ENCODE data around the gene NEDD4L. TPM values are rescaled to one million over a fixed set of nuclear protein-coding genes. Genes with fewer than 3 reads are reported as not detected.

The NEDD4L gene
- total RNA-seq, 1 experiment from 2014 or later = 108 TPM

- DNase-seq (ENCODE audit: unreplicated experiment) = no peak
- BruUV-seq (replicated peaks) = no TSS peak
- peak overlapping the region; percentile 69 for H3K27ac Mint-ChIP-seq (ENCODE audit: low read depth, unreplicated experiment)
- no peaks in the 10 kb centered on the region for H3K27me3 Mint-ChIP-seq (ENCODE audit: insufficient read depth, unreplicated experiment)
- ChIA-PET CTCF (interaction anchor here (1.0 to 1.8 kb wide), 2 partner anchors 51 to 149 kb away, joined by 4 to 5 read pairs; no protein-coding TSS in a partner anchor), POLR2A (interaction anchor here (1.0 to 8.7 kb wide), 7 partner anchors 11 to 51 kb away, joined by 3 to 71 read pairs (median 4); no protein-coding TSS in a partner anchor)
- peak overlapping the region; percentile 21 for H3K4me3 Mint-ChIP-seq (ENCODE audit: unreplicated experiment)
- peaks cover 18% of the 10 kb centered on the region for H3K36me3 Mint-ChIP-seq (ENCODE audit: insufficient read depth, unreplicated experiment)
- no peaks in the 10 kb centered on the region for H3K9me3 Mint-ChIP-seq (ENCODE audit: unreplicated experiment)
- TF ChIP-seq CTCF (IDR thresholded peaks at IDR 0.05; ENCODE audit: unreplicated experiment) = no peak
- intact Hi-C loops (cut with micrococcal nuclease) = no loop called here
- peaks cover 36% of the 10 kb centered on the region for H3K4me1 Mint-ChIP-seq (ENCODE audit: insufficient read depth, unreplicated experiment)
These were observed 226.4 kb downstream of the NEDD4L start for GRCh38 chr18:58270396-58270795.

GRCh38 chr18:58271770-58272169 lies 227.7 kb downstream of the NEDD4L start:
- BruUV-seq (replicated peaks) = no TSS peak
- H3K4me1 Mint-ChIP-seq (ENCODE audit: insufficient read depth, unreplicated experiment) = peaks cover 37% of the 10 kb centered on the region
- peaks cover 18% of the 10 kb centered on the region for H3K36me3 Mint-ChIP-seq (ENCODE audit: insufficient read depth, unreplicated experiment)
- POLR2A ChIA-PET = interaction anchor here (0.7 to 8.7 kb wide), 5 partner anchors 10 to 50 kb away, joined by 3 to 71 read pairs (median 4); no protein-coding TSS in a partner anchor
- no peak for DNase-seq (ENCODE audit: unreplicated experiment)
- no peak for TF ChIP-seq CTCF (IDR thresholded peaks at IDR 0.05; ENCODE audit: unreplicated experiment)
- no peak overlapping the region for H3K4me3 Mint-ChIP-seq (ENCODE audit: unreplicated experiment)
- intact Hi-C loops (cut with micrococcal nuclease) = no loop called here
- H3K27ac Mint-ChIP-seq (ENCODE audit: low read depth, unreplicated experiment) = no peak overlapping the region
- no peaks in the 10 kb centered on the region for H3K27me3 Mint-ChIP-seq (ENCODE audit: insufficient read depth, unreplicated experiment)
- no peaks in the 10 kb centered on the region for H3K9me3 Mint-ChIP-seq (ENCODE audit: unreplicated experiment)
- CTCF ChIA-PET = interaction anchor here (1.1 kb wide), 1 partner anchor 42 kb away, joined by 4 read pairs; no protein-coding TSS in a partner anchor

- no TSS peak for BruUV-seq (replicated peaks)
- peak overlapping the region; percentile 36 for H3K27ac Mint-ChIP-seq (ENCODE audit: low read depth, unreplicated experiment)
- intact Hi-C loops (cut with micrococcal nuclease) = no loop called here
These were observed 228.2 kb downstream of the NEDD4L start for GRCh38 chr18:58272209-58272608.

More at GRCh38 chr18:58272209-58272608, 228.2 kb downstream of the NEDD4L start:
- Mint-ChIP-seq H3K27me3 (ENCODE audit: insufficient read depth, unreplicated experiment) (no peaks in the 10 kb centered on the region), H3K9me3 (ENCODE audit: unreplicated experiment) (no peaks in the 10 kb centered on the region), H3K4me1 (ENCODE audit: insufficient read depth, unreplicated experiment) (peaks cover 42% of the 10 kb centered on the region), H3K36me3 (ENCODE audit: insufficient read depth, unreplicated experiment) (peaks cover 18% of the 10 kb centered on the region), H3K4me3 (ENCODE audit: unreplicated experiment) (no peak overlapping the region)
- POLR2A ChIA-PET = interaction anchor here (0.7 to 8.7 kb wide), 4 partner anchors 12 to 44 kb away, joined by 3 to 71 read pairs (median 3); no protein-coding TSS in a partner anchor
- TF ChIP-seq CTCF (IDR thresholded peaks at IDR 0.05; ENCODE audit: unreplicated experiment) = no peak
- no peak for DNase-seq (ENCODE audit: unreplicated experiment)
- CTCF ChIA-PET = interaction anchor here (0.7 to 1.1 kb wide), 3 partner anchors 42 to 138 kb away, joined by 3 to 6 read pairs (median 4); no protein-coding TSS in a partner anchor

Data from MCF 10A (cell line).